ENCODE results near the gene TMEM132C.

TMEM132C gene

GRCh38 chr12:128626808-128627320, 359.9 kb downstream of the TMEM132C start:
- TF ChIP-seq REST (IDR thresholded peaks at IDR 0.05; ENCODE audit: insufficient replicate concordance, low read depth) (no peak), POLR2AphosphoS5 (IDR thresholded peaks at IDR 0.05; ENCODE audit: low read depth) (no peak), GABPA (IDR thresholded peaks at IDR 0.05; ENCODE audit: low read depth) (no peak), SPI1 (IDR thresholded peaks at IDR 0.05; ENCODE audit: borderline replicate concordance, low read depth) (no peak)
- TF ChIP-seq, protein P1, sequence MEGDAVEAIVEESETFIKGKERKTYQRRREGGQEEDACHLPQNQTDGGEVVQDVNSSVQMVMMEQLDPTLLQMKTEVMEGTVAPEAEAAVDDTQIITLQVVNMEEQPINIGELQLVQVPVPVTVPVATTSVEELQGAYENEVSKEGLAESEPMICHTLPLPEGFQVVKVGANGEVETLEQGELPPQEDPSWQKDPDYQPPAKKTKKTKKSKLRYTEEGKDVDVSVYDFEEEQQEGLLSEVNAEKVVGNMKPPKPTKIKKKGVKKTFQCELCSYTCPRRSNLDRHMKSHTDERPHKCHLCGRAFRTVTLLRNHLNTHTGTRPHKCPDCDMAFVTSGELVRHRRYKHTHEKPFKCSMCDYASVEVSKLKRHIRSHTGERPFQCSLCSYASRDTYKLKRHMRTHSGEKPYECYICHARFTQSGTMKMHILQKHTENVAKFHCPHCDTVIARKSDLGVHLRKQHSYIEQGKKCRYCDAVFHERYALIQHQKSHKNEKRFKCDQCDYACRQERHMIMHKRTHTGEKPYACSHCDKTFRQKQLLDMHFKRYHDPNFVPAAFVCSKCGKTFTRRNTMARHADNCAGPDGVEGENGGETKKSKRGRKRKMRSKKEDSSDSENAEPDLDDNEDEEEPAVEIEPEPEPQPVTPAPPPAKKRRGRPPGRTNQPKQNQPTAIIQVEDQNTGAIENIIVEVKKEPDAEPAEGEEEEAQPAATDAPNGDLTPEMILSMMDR (IDR thresholded peaks at IDR 0.05; ENCODE audit: insufficient read depth, low read length), result no peak
- no peak for DNase-seq (ENCODE audit: low read depth in 1 of 2, low spot score in 1 of 2)
- Histone ChIP-seq H3K27me3 (ENCODE audit: insufficient read depth, poor library complexity, severe bottlenecking) (no peaks in the 10 kb centered on the region), H3K4me3 (replicated peaks; ENCODE audit: insufficient read depth, low read length) (no peak overlapping the region), H3K27ac (replicated peaks) (no peak overlapping the region)

- Histone ChIP-seq H3K27me3 (ENCODE audit: insufficient read depth, poor library complexity, severe bottlenecking) (no peaks in the 10 kb centered on the region), H3K27ac (replicated peaks) (no peak overlapping the region), H3K4me3 (replicated peaks; ENCODE audit: insufficient read depth, low read length) (no peak overlapping the region)
- TF ChIP-seq SPI1 (IDR thresholded peaks at IDR 0.05; ENCODE audit: borderline replicate concordance, low read depth) (no peak), POLR2AphosphoS5 (IDR thresholded peaks at IDR 0.05; ENCODE audit: low read depth) (no peak), REST (IDR thresholded peaks at IDR 0.05; ENCODE audit: insufficient replicate concordance, low read depth) (no peak), GABPA (IDR thresholded peaks at IDR 0.05; ENCODE audit: low read depth) (no peak)
- TF ChIP-seq, protein P1 (IDR thresholded peaks at IDR 0.05; ENCODE audit: insufficient read depth, low read length), result no peak
- no peak for DNase-seq (ENCODE audit: low read depth in 1 of 2, low spot score in 1 of 2)
These were observed 360.7 kb downstream of the TMEM132C start for GRCh38 chr12:128627659-128628058.

DNA sequence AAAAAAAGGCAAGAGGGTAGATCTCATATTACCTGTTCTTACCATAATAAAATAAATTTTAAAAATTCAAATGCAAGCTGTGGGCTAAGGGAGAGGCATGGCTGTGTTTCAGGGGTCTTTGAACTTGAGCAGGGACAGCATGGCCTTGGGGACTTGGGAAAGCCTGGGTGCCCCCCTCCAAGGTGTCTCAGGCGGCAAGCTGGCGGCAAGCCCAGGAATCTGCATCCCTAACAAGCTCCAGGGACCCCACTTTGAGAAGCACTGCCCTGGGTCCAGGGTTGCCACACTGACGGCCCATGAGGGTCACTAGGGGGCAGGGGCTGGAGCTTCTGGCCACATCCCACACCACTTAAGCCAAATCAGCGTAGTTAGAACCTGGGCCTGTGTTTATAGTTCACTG, 363.0 kb downstream of the TMEM132C start:
- no peak overlapping the region for H3K27ac ChIP-seq (replicated peaks)
- no peaks in the 10 kb centered on the region for H3K27me3 ChIP-seq (ENCODE audit: insufficient read depth, poor library complexity, severe bottlenecking)
- TF ChIP-seq SPI1 (IDR thresholded peaks at IDR 0.05; ENCODE audit: borderline replicate concordance, low read depth) (no peak), POLR2AphosphoS5 (IDR thresholded peaks at IDR 0.05; ENCODE audit: low read depth) (no peak)
- TF ChIP-seq, protein P1 (IDR thresholded peaks at IDR 0.05; ENCODE audit: insufficient read depth, low read length), result no peak
- DNase-seq (ENCODE audit: low read depth in 1 of 2, low spot score in 1 of 2), result no peak
- no peak overlapping the region for H3K4me3 ChIP-seq (replicated peaks; ENCODE audit: insufficient read depth, low read length)

All from HL-60 (cell line).